ENCODE results near the gene CASQ1. TPM values are rescaled to one million over a fixed set of nuclear protein-coding genes. Genes with fewer than 3 reads are reported as not detected.

The CASQ1 gene
- total RNA-seq (2014; rRNA removed; shearing (Covaris generic)) = 0.15 and 0.49 TPM in 2 replicates

- no peak within 1 kb of the TSS for H3K4me3 ChIP-seq
- H3K27ac ChIP-seq = no peak within 1 kb of the TSS
- H3K4me1 ChIP-seq = peaks cover 19% of the 10 kb centered on the region
- DNase-seq = peak in 1 of 2 experiments; percentile 38
- H3K27me3 ChIP-seq = no peaks in the 10 kb centered on the region
- H3K9me3 ChIP-seq (replicated peaks) = no peaks in the 10 kb centered on the region
- no peaks in the 10 kb centered on the region for H3K36me3 ChIP-seq
Measured at GRCh38 chr1:160189649-160190625, at the start of gene CASQ1. Gene CASQ1, plus strand, starts transcription at chr1:160190575. Its CDS starts 177 bp downstream, at chr1:160190752.

- H3K36me3 ChIP-seq = peaks cover 27% of the 10 kb centered on the region
- no peaks in the 10 kb centered on the region for H3K9me3 ChIP-seq (replicated peaks)
- peaks cover 6% of the 10 kb centered on the region for H3K4me1 ChIP-seq
- no peak overlapping the region for H3K4me3 ChIP-seq
- no peak overlapping the region for H3K27ac ChIP-seq
- no peaks in the 10 kb centered on the region for H3K27me3 ChIP-seq
- DNase-seq = no peak
Measured at GRCh38 chr1:160143695-160144094, 46.7 kb upstream of the CASQ1 start.

GRCh38 chr1:160144921-160145320 lies 45.5 kb upstream of the CASQ1 start:
- Histone ChIP-seq H3K27ac (no peak overlapping the region), H3K4me1 (peaks cover 6% of the 10 kb centered on the region), H3K4me3 (no peak overlapping the region), H3K27me3 (no peaks in the 10 kb centered on the region), H3K9me3 (replicated peaks) (no peaks in the 10 kb centered on the region), H3K36me3 (peaks cover 16% of the 10 kb centered on the region)
- peak; percentile 37 to 42 for DNase-seq

- Histone ChIP-seq H3K9me3 (replicated peaks) (no peaks in the 10 kb centered on the region), H3K4me3 (no peak overlapping the region)
Measured at GRCh38 chr1:160146107-160146506, 44.3 kb upstream of the CASQ1 start.

GRCh38 chr1:160148121-160148520 lies 42.3 kb upstream of the CASQ1 start:
- no peaks in the 10 kb centered on the region for H3K9me3 ChIP-seq (replicated peaks)
- H3K4me1 ChIP-seq = peaks cover 6% of the 10 kb centered on the region
- H3K4me3 ChIP-seq = no peak overlapping the region
- no peaks in the 10 kb centered on the region for H3K27me3 ChIP-seq
- no peak for DNase-seq
- H3K36me3 ChIP-seq = no peaks in the 10 kb centered on the region
- no peak overlapping the region for H3K27ac ChIP-seq

More at GRCh38 chr1:160146107-160146506, 44.3 kb upstream of the CASQ1 start:
- Histone ChIP-seq H3K36me3 (peaks cover 10% of the 10 kb centered on the region), H3K4me1 (peaks cover 6% of the 10 kb centered on the region), H3K27me3 (no peaks in the 10 kb centered on the region), H3K27ac (no peak overlapping the region)
- DNase-seq = no peak

GRCh38 chr1:160149233-160149632 lies 41.1 kb upstream of the CASQ1 start:
- Histone ChIP-seq H3K9me3 (replicated peaks) (no peaks in the 10 kb centered on the region), H3K27ac (no peak overlapping the region), H3K4me1 (peaks cover 6% of the 10 kb centered on the region), H3K27me3 (no peaks in the 10 kb centered on the region), H3K4me3 (no peak overlapping the region), H3K36me3 (no peaks in the 10 kb centered on the region)
- DNase-seq = no peak

- Histone ChIP-seq H3K27ac (no peak overlapping the region), H3K4me3 (no peak overlapping the region), H3K9me3 (replicated peaks) (no peaks in the 10 kb centered on the region), H3K4me1 (peaks cover 6% of the 10 kb centered on the region), H3K27me3 (no peaks in the 10 kb centered on the region), H3K36me3 (no peaks in the 10 kb centered on the region)
- DNase-seq = no peak
Measured at GRCh38 chr1:160149716-160150115, 40.7 kb upstream of the CASQ1 start.

- Histone ChIP-seq H3K4me3 (no peak within 1 kb of the TSS), H3K9me3 (replicated peaks) (no peaks in the 10 kb centered on the region), H3K27ac (no peak within 1 kb of the TSS), H3K27me3 (no peaks in the 10 kb centered on the region), H3K4me1 (peaks cover 12% of the 10 kb centered on the region), H3K36me3 (no peaks in the 10 kb centered on the region)
- no peak for DNase-seq
Measured at GRCh38 chr1:160151303-160151702, 39.1 kb upstream of the CASQ1 start, which contains the start of gene ATP1A4. Gene ATP1A4, plus strand, starts transcription at chr1:160151603. Its CDS starts 438 bp downstream, at chr1:160152041.

GRCh38 chr1:160154790-160155189 lies 35.6 kb upstream of the CASQ1 start:
- no peak for DNase-seq
- H3K4me3 ChIP-seq = no peak overlapping the region
- no peaks in the 10 kb centered on the region for H3K27me3 ChIP-seq
- H3K27ac ChIP-seq = no peak overlapping the region
- H3K4me1 ChIP-seq = peaks cover 37% of the 10 kb centered on the region
- no peaks in the 10 kb centered on the region for H3K36me3 ChIP-seq
- no peaks in the 10 kb centered on the region for H3K9me3 ChIP-seq (replicated peaks)

- no peaks in the 10 kb centered on the region for H3K27me3 ChIP-seq
- peaks cover 39% of the 10 kb centered on the region for H3K4me1 ChIP-seq
- no peaks in the 10 kb centered on the region for H3K9me3 ChIP-seq (replicated peaks)
- H3K4me3 ChIP-seq = no peak overlapping the region
- peak; percentile 70 to 76 for DNase-seq
- H3K27ac ChIP-seq = peak overlapping the region; percentile 68
- H3K36me3 ChIP-seq = no peaks in the 10 kb centered on the region
Measured at GRCh38 chr1:160156361-160156760, 34.0 kb upstream of the CASQ1 start.

GRCh38 chr1:160157174-160157573 lies 33.2 kb upstream of the CASQ1 start:
- no peaks in the 10 kb centered on the region for H3K36me3 ChIP-seq
- no peaks in the 10 kb centered on the region for H3K27me3 ChIP-seq
- no peaks in the 10 kb centered on the region for H3K9me3 ChIP-seq (replicated peaks)
- peak overlapping the region; percentile 68 for H3K27ac ChIP-seq
- H3K4me3 ChIP-seq = no peak overlapping the region
- DNase-seq = no peak
- peaks cover 39% of the 10 kb centered on the region for H3K4me1 ChIP-seq

GRCh38 chr1:160158031-160158430 lies 32.3 kb upstream of the CASQ1 start:
- DNase-seq = peak; percentile 85 to 88
- Histone ChIP-seq H3K27ac (peak overlapping the region; percentile 68), H3K27me3 (no peaks in the 10 kb centered on the region), H3K9me3 (replicated peaks) (no peaks in the 10 kb centered on the region), H3K4me3 (no peak overlapping the region), H3K36me3 (no peaks in the 10 kb centered on the region), H3K4me1 (peaks cover 39% of the 10 kb centered on the region)

- no peak for DNase-seq
- H3K4me3 ChIP-seq = no peak overlapping the region
- peaks cover 39% of the 10 kb centered on the region for H3K4me1 ChIP-seq
- no peaks in the 10 kb centered on the region for H3K36me3 ChIP-seq
- H3K9me3 ChIP-seq (replicated peaks) = no peaks in the 10 kb centered on the region
- peak overlapping the region; percentile 68 for H3K27ac ChIP-seq
- H3K27me3 ChIP-seq = no peaks in the 10 kb centered on the region
Measured at GRCh38 chr1:160158534-160158933, 31.8 kb upstream of the CASQ1 start.

- H3K9me3 ChIP-seq (replicated peaks) = no peaks in the 10 kb centered on the region
- H3K27me3 ChIP-seq = no peaks in the 10 kb centered on the region
- no peak overlapping the region for H3K4me3 ChIP-seq
- no peak for DNase-seq
- no peaks in the 10 kb centered on the region for H3K36me3 ChIP-seq
- no peak overlapping the region; the same call in 1 of the 2 replicates for H3K27ac ChIP-seq
- H3K4me1 ChIP-seq = peaks cover 39% of the 10 kb centered on the region
Measured at GRCh38 chr1:160159846-160160245, 30.5 kb upstream of the CASQ1 start.

- H3K9me3 ChIP-seq (replicated peaks) = no peaks in the 10 kb centered on the region
- H3K4me1 ChIP-seq = peaks cover 24% of the 10 kb centered on the region
- H3K4me3 ChIP-seq = no peak overlapping the region
- H3K36me3 ChIP-seq = no peaks in the 10 kb centered on the region
- DNase-seq = peak; percentile 46 to 47
- H3K27me3 ChIP-seq = no peaks in the 10 kb centered on the region
- no peak overlapping the region for H3K27ac ChIP-seq
Measured at GRCh38 chr1:160161965-160162705, 28.2 kb upstream of the CASQ1 start.
